Measurements from ENCODE around the gene CHD2.

GRCh38 chr15:93020976-93021772, 121.0 kb downstream of the CHD2 start:
- TF ChIP-seq, protein P1, sequence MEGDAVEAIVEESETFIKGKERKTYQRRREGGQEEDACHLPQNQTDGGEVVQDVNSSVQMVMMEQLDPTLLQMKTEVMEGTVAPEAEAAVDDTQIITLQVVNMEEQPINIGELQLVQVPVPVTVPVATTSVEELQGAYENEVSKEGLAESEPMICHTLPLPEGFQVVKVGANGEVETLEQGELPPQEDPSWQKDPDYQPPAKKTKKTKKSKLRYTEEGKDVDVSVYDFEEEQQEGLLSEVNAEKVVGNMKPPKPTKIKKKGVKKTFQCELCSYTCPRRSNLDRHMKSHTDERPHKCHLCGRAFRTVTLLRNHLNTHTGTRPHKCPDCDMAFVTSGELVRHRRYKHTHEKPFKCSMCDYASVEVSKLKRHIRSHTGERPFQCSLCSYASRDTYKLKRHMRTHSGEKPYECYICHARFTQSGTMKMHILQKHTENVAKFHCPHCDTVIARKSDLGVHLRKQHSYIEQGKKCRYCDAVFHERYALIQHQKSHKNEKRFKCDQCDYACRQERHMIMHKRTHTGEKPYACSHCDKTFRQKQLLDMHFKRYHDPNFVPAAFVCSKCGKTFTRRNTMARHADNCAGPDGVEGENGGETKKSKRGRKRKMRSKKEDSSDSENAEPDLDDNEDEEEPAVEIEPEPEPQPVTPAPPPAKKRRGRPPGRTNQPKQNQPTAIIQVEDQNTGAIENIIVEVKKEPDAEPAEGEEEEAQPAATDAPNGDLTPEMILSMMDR (IDR thresholded peaks at IDR 0.05): no peak
- TF ChIP-seq POLR2AphosphoS5 (IDR thresholded peaks at IDR 0.05): no peak
